Activated CD4-positive, alpha-beta T cell treated with anti-CD3 and anti-CD28 coated beads, Interleukin-2, amount 10 ng/mL, durations not matched to agents 24 days and 14 days (primary cell): Measurements from ENCODE around the gene BCL11A. TPM values are rescaled to one million over a fixed set of nuclear protein-coding genes. Genes with fewer than 3 reads are reported as not detected.

ENCODE experiments used
- DNase-seq: peaks from one replicate; pipeline ENCODE4 v3.0.0; 2022
- H3K27ac Mint-ChIP-seq: one replicate; pipeline ENCODE4 v1.8.0; 2022; ENCODE audit warnings: mild to moderate bottlenecking, mixed read lengths
- H3K27me3 Mint-ChIP-seq: one replicate; pipeline ENCODE4 v1.8.0; 2022; ENCODE audit warnings: mixed read lengths
- H3K36me3 Mint-ChIP-seq: one replicate; pipeline ENCODE4 v1.8.0; 2022; ENCODE audit warnings: low read depth, mild to moderate bottlenecking, mixed read lengths
- H3K4me1 Mint-ChIP-seq: one replicate; pipeline ENCODE4 v1.8.0; 2021; ENCODE audit warnings: mixed read lengths
- H3K4me3 Mint-ChIP-seq: one replicate; pipeline ENCODE4 v1.8.0; 2022; ENCODE audit warnings: mild to moderate bottlenecking, moderate library complexity, mixed read lengths
- H3K9me3 Mint-ChIP-seq: one replicate; pipeline ENCODE4 v1.8.0; 2021; ENCODE audit warnings: mixed read lengths
- intact Hi-C: fragments of 100-400 bp; cut with micrococcal nuclease; formaldehyde crosslinking; loops from one replicate; pipeline ENCODE4 v1.15.1; 2023
- total RNA-seq: library from RNA; stranded (reverse); gene quantifications from 2 replicates; pipeline ENCODE4 v1.2.3, GENCODE V29; 2022

Gene BCL11A
- total RNA-seq, 1 donor from 2014 or later = not detected

DNA sequence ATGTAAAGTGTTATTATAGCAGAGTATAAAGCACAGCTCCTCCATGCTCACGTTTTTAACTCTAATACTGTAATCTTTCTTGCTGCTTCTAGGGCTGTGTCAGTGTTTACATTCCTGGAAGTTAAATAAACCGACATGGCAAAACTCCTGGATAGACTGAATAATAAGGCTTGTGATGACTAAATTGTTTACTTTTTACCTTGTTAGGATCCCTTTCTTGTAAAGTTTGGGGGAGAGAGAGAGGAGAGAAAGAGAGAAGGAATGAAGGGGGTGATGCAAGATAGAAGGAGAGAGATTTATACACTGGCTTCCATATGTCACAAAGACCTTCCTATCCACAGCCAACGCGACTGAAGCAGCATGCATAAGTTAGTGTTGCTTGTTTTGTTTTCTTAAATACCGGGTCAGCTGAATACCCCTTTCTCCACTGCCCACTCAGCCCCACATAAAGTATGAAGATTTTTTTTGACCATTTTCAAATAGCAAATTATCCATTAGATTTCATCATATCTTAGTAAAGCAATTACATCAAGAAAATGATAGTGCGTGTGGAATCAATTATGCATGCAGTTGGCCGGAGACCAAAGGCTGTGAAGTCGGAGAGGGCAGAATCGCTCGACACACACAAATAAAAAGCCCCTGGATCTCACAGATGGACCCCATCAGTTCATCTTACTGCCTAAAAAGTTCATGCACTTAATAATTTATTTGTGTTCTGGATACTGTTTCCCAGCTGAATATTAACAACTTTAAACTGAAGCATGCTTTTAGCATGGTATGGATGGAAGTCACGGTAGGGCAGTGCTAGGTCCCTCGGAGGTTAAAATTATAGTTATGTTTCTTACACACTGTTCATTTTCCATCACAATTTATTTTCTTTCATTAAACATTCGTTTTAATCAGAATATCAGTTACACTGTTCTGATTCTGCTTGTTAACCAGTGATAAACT lies 20.1 kb downstream of the BCL11A start:
- H3K27me3 Mint-ChIP-seq = peaks cover 49% of the 10 kb centered on the region
- intact Hi-C loops = no loop called here
- no peak overlapping the region for H3K27ac Mint-ChIP-seq
- H3K4me1 Mint-ChIP-seq = no peaks in the 10 kb centered on the region
- H3K9me3 Mint-ChIP-seq = no peaks in the 10 kb centered on the region
- H3K36me3 Mint-ChIP-seq = no peaks in the 10 kb centered on the region
- H3K4me3 Mint-ChIP-seq = no peak overlapping the region
- no peak for DNase-seq

DNA sequence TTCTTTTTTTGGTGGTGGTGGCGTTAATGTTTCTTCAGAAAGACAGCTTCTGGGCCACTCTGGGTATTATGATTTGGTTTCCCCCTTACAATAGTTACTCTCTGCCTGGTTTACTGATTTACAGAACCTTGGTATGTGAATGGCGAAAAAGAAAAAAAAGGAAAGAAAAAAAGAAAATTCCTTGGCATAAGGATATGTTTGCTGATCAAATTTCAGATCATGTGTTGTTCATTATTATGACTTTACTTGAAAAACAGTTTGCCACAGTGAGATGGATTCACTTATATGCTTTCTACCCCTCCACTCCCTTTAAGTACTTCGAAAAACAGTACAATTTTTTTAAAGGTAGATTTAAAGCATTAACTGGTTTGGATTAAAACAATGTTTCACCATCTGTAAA lies 21.0 kb downstream of the BCL11A start:
- intact Hi-C loops = no loop called here
- Mint-ChIP-seq H3K4me3 (no peak overlapping the region), H3K27ac (no peak overlapping the region), H3K9me3 (no peaks in the 10 kb centered on the region), H3K4me1 (no peaks in the 10 kb centered on the region), H3K36me3 (no peaks in the 10 kb centered on the region), H3K27me3 (peaks cover 50% of the 10 kb centered on the region)
- DNase-seq = no peak

DNA sequence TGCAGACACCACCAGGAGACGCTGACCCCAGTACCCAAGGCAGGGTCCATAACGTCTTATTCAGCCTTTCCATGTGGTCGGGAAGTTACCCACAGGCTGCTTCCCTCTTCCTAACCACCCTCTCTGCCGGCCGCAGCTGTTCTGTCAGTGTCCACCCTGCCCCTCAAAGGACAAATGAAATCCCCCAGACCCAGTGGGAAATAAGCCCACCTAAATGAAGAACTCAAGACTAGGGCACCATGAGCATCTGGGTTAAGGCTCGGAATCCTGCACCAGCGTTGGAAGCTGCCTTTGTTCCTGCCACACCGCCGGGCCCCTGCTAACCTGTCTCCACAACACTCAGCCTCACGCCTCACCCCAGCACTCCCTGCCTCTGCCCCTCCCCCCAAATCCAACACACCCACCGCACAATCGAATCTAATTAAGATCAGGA lies 21.7 kb downstream of the BCL11A start:
- peaks cover 52% of the 10 kb centered on the region for H3K27me3 Mint-ChIP-seq
- no peaks in the 10 kb centered on the region for H3K4me1 Mint-ChIP-seq
- no peak overlapping the region for H3K4me3 Mint-ChIP-seq
- DNase-seq = no peak
- no peak overlapping the region for H3K27ac Mint-ChIP-seq
- H3K9me3 Mint-ChIP-seq = no peaks in the 10 kb centered on the region
- intact Hi-C loops = no loop called here
- no peaks in the 10 kb centered on the region for H3K36me3 Mint-ChIP-seq

DNA sequence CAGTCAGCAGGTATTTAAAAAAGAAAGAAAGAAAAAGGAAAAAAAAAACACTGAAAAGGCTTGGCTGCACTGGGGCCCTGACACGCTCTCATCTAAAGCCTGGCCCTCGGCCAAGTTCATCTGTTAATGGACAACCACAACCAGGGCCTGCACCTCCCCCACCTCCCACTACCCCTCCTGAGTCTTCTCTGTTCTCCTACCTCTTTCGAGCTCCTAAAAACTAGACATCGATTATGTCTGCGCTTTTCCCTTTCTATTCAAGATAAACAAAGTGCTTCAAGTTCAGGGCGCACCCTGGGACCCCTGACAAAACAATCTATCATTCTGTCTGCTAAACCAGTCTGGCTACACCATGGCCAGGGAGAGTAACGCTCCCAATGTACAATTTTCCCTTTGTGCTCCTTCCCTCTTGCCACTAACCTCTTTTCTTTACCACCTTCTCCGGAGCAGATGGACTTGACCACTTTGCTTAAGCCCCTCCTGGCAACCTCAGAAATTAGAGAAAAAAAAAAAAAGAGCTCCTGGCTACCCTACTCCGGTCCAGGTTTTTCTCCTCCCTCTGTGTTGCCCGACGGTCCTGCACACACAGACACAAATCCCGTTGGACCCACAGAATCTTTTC lies 22.7 kb downstream of the BCL11A start:
- H3K4me3 Mint-ChIP-seq = no peak overlapping the region
- no peaks in the 10 kb centered on the region for H3K36me3 Mint-ChIP-seq
- no peak overlapping the region for H3K27ac Mint-ChIP-seq
- peaks cover 47% of the 10 kb centered on the region for H3K27me3 Mint-ChIP-seq
- no peaks in the 10 kb centered on the region for H3K9me3 Mint-ChIP-seq
- no peaks in the 10 kb centered on the region for H3K4me1 Mint-ChIP-seq
- no peak for DNase-seq
- intact Hi-C loops = no loop called here

DNA sequence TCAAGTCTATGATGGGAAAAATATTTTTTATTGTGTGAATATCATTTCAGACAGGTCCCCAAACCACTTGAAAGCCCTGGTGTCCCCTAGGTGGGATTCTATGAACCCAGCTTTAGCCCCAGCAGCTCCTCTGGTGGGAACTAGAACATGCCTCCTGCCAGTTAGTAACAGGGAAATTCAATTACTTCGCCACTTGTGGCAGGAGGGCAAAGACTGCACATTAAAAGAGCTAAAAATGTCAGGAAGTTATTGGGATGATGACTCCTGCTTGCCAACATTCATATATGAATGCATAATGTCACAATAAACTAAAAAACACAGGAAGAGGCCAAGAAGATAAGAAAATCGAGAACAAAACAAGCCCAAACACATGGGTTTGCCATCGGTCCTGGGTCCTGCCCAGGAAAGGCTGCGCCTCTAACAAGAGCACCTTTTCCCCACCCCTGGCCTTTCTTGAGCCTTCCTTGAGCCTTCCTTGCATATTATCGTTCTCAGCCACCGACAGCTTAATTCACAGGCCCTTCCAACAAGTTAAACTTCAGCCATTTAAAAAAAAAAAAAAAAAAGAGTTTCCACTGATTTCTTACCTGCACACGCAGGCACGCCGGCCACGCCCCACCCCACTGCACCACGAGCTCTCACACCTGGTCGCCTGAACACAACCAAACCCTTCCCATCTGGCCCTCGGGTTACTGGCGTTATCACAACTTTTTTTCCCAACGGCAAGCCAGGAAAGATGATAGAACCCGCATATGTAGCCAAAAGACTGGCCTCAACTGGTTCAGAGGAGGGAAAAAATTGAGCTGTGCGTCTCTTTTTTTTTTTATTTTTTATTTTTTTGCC lies 23.4 kb downstream of the BCL11A start:
- Mint-ChIP-seq H3K27me3 (peaks cover 43% of the 10 kb centered on the region), H3K36me3 (no peaks in the 10 kb centered on the region), H3K4me3 (no peak overlapping the region), H3K9me3 (no peaks in the 10 kb centered on the region), H3K4me1 (no peaks in the 10 kb centered on the region), H3K27ac (no peak overlapping the region)
- intact Hi-C loops = no loop called here
- DNase-seq = no peak

DNA sequence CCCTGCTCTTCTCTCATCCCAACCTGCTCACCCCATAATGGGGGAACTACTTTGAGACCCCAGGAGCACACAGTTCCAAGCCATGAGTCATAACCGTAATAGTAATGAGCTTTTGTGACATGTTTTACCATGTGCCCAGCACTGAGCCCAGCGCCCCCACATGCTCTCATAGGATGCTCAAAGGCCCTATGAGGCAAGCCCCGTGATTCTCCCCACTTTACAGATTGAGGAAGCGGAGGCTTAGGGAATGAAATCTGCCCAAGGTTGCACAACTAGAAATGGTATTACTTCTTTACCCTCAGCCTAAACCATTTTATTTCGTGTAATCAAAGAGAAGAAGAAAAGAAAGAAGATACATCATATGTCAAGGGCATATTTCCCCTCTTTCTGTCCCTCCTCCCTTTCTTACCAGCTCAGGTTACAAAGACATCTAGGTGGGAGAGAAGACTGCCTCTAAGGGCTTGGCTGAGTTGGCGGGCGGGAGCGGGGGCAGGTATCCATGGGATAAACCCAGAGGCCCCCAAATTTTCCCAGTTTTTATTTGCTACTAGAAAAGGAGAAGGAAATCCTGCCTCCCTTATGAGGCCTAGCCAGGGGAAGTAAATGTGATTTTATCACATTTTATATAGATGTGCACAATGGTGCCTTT lies 24.2 kb downstream of the BCL11A start:
- Mint-ChIP-seq H3K27me3 (peaks cover 41% of the 10 kb centered on the region), H3K9me3 (no peaks in the 10 kb centered on the region), H3K4me1 (no peaks in the 10 kb centered on the region), H3K36me3 (no peaks in the 10 kb centered on the region), H3K4me3 (no peak overlapping the region), H3K27ac (no peak overlapping the region)
- no peak for DNase-seq
- intact Hi-C loops = no loop called here

DNA sequence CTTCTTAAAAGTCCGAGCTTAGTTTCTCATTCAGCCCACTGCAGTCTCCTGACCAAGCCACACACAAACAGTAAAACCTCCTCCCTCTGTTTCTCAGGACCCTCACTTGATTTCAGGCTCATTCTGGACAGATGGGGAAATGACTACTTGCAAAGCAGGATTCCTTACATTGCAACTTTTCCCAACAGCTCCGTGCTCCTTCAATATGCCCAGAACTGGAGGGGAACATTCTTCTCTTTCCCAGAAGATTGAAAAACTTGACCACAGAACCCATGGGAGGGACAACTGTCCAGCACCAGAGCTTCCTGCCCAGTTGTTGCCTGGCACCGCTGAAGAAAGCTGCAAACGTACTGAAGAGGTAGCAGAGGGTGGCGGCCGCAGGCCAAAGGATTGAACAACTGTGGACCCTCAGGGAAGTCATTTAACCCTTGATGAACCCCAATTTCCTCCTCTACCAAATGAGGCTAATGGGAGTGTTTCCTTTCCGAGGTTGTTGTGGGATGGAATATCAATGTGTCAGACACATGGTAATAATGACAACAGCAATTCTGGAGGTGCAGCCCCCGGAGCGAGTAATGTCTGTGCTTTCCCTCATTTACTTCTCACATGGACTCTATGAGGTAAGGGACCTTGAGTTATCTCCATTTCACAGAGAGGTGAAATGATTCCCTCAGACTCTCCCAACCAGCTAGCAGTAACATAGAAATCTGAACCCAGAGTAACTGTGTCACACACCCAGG lies 25.0 kb downstream of the BCL11A start:
- Mint-ChIP-seq H3K4me3 (no peak overlapping the region), H3K4me1 (no peaks in the 10 kb centered on the region), H3K36me3 (no peaks in the 10 kb centered on the region), H3K9me3 (no peaks in the 10 kb centered on the region), H3K27me3 (peaks cover 41% of the 10 kb centered on the region), H3K27ac (no peak overlapping the region)
- intact Hi-C loops = no loop called here
- no peak for DNase-seq

DNA sequence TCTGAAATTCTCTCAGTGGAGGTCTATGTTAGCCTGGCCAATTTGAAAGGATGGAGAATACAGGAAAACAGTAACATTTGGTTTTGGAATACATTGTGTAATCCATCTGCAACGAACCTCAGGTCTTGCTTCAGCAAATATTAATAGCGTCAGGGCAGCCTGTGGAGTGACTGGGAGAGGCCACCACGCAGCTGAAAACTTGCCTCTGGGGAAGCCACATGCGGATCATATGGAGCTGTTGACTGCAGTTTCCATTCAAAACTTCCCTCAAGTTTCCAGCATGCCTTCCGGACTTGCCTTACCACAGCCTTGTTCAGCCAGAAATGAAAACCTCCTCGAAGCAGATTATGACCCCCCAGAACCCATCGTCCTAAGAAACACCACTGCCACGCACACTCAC lies 25.7 kb downstream of the BCL11A start:
- Mint-ChIP-seq H3K36me3 (no peaks in the 10 kb centered on the region), H3K27ac (no peak overlapping the region)

DNA sequence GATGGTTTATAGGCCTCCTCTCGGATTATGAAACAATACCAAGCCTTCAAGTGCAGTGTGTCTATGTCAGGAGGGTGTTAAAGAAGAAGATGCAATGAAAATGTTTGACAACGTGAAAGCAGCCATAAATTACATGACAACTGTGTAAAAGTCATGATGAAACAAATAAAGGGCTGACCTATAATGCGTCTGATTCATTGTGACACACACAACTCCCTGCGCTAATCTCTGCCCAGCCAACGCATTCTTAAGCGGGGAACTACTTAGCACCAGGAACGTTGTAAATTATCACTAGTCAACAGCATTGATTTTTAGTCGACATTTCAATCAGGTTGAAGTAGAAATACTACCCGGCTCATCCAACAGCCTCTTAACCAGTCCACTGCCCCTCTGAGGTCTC lies 26.8 kb downstream of the BCL11A start:
- H3K27ac Mint-ChIP-seq = no peak overlapping the region
- peaks cover 32% of the 10 kb centered on the region for H3K27me3 Mint-ChIP-seq
- no peak for DNase-seq
- intact Hi-C loops = no loop called here
- H3K4me1 Mint-ChIP-seq = no peaks in the 10 kb centered on the region
- no peaks in the 10 kb centered on the region for H3K36me3 Mint-ChIP-seq
- H3K4me3 Mint-ChIP-seq = no peak overlapping the region
- no peaks in the 10 kb centered on the region for H3K9me3 Mint-ChIP-seq

More for the DNA sequence above, 25.7 kb downstream of the BCL11A start:
- peaks cover 37% of the 10 kb centered on the region for H3K27me3 Mint-ChIP-seq
- intact Hi-C loops = no loop called here
- no peaks in the 10 kb centered on the region for H3K4me1 Mint-ChIP-seq
- H3K9me3 Mint-ChIP-seq = no peaks in the 10 kb centered on the region
- no peak for DNase-seq
- H3K4me3 Mint-ChIP-seq = no peak overlapping the region

DNA sequence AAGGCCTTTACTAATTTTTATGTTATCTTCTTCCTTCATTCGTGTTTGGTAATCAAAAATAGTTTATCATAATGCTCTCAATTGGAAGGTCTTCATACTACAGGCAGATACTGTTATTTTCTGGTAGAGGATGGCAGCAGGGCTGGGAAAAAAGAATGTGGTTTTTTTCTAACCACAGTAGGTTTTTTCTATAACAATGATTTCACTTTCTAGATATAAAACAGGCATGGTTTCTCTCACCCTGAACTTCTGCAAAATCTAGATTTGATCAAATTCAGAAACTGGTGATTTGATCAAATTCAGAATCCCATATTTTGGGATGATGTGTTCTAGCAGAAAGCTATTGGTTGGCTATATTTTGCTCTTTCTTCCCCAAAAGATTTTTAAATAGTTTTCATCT lies 27.6 kb downstream of the BCL11A start:
- Mint-ChIP-seq H3K4me3 (no peak overlapping the region), H3K27me3 (peaks cover 29% of the 10 kb centered on the region), H3K4me1 (no peaks in the 10 kb centered on the region), H3K27ac (no peak overlapping the region), H3K36me3 (no peaks in the 10 kb centered on the region), H3K9me3 (no peaks in the 10 kb centered on the region)
- intact Hi-C loops = no loop called here
- DNase-seq = no peak

DNA sequence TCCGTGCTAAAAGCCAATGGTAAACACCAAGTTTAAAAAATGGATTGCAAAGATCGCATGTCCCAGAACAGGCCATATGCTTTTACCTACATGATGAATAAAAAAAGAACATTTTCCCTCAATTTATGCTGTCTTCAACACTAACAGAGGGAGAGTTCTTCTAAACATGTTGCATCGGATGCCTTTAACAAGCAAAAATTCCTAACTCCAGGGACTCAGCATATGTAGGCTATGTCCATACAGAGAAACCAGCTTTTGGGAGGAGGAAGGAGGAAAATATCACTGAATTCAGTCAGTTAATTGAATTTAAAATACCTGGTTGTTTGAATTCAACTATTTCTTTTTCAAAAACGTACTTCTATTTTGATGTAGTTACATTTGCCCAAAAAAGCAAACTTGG lies 28.6 kb downstream of the BCL11A start:
- H3K9me3 Mint-ChIP-seq = no peaks in the 10 kb centered on the region
- intact Hi-C loops = no loop called here
- no peaks in the 10 kb centered on the region for H3K4me1 Mint-ChIP-seq
- no peak overlapping the region for H3K27ac Mint-ChIP-seq
- H3K27me3 Mint-ChIP-seq = peaks cover 27% of the 10 kb centered on the region
- no peaks in the 10 kb centered on the region for H3K36me3 Mint-ChIP-seq
- DNase-seq = no peak
- no peak overlapping the region for H3K4me3 Mint-ChIP-seq

DNA sequence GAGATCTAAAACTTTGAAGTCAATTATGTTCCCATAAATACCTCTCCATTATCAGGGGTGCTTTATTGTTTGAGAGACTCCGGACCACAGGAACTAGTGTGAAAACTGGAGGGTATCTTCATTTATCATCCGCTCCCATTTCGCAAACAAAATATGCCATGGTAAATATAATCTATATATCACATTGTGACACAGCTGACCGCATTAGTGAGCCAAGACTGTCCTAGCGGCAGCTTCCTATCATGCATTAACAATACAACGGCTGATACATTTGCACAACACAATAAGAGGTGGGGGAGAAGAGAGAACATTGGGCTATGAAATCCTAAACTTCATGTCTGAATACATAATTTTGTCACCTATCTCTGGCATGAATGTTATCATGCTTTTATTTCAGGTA lies 29.5 kb downstream of the BCL11A start:
- no peak overlapping the region for H3K27ac Mint-ChIP-seq
- no peak for DNase-seq
- H3K9me3 Mint-ChIP-seq = no peaks in the 10 kb centered on the region
- no peaks in the 10 kb centered on the region for H3K4me1 Mint-ChIP-seq
- intact Hi-C loops = no loop called here
- no peaks in the 10 kb centered on the region for H3K36me3 Mint-ChIP-seq
- peaks cover 25% of the 10 kb centered on the region for H3K27me3 Mint-ChIP-seq
- H3K4me3 Mint-ChIP-seq = no peak overlapping the region

DNA sequence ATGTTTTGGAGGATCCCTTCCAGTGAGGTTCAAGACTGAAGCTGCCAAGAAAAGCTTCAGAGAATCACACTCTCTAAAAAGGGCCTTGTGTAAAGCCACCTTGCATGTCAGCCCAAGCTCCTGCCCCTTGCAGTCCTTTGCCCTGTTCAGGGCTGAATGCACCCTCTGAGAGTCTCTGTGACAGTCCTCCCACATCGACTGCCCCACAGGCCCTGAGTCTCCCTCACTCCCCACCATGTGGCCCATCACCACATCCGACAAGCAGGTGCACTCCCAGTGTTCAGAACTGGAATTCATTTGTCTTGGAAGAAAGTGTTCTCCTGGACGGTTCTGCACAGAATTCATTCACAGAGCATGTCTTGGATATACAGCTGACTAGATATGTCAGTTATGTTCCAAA lies 31.0 kb downstream of the BCL11A start:
- intact Hi-C loops = no loop called here
- no peak for DNase-seq
- Mint-ChIP-seq H3K36me3 (no peaks in the 10 kb centered on the region), H3K9me3 (no peaks in the 10 kb centered on the region), H3K27me3 (peaks cover 20% of the 10 kb centered on the region), H3K4me1 (no peaks in the 10 kb centered on the region), H3K27ac (no peak overlapping the region), H3K4me3 (no peak overlapping the region)
